A673 (cell line): Measurements from ENCODE around the gene HCFC2. TPM values are rescaled to one million over a fixed set of nuclear protein-coding genes. Genes with fewer than 3 reads are reported as not detected.

Experiments
- BruUV-seq: library from RNA; stranded (reverse); fragments of 400-500 nt; replicated peaks from 2 replicates; lab custom pipeline; 2021; lab: Mats Ljungman, UMichigan
- CTCF ChIA-PET: fragments of 300-600 bp; sonication (Branson Sonifier 250); formaldehyde crosslinking; loops from one replicate; lab custom pipeline; 2022; ENCODE audit warnings: antibody characterized with exemption; lab: Charles Lee
- POLR2A ChIA-PET: fragments of 300-600 bp; sonication (Branson Sonifier 250); formaldehyde crosslinking; loops from one replicate; lab custom pipeline; 2022; ENCODE audit warnings: antibody characterized with exemption; ENCODE audit not compliant: low non-redundant PET; lab: Charles Lee
- DNase-seq: peaks from one replicate; pipeline ENCODE4 v3.0.0-alpha.2; 2015; ENCODE audit warnings: low spot score
- H3K27ac ChIP-seq: fragments of 200-600 bp; sonication (generic); 2 replicates; pipeline ENCODE4 v1.5.1; 2016; ENCODE audit warnings: mixed run types, low read depth, mild to moderate bottlenecking, mixed read lengths, antibody characterized with exemption, low read length; ENCODE audit not compliant: poor library complexity, severe bottlenecking
- H3K27me3 ChIP-seq: fragments of 200-600 bp; sonication (generic); replicated peaks from 2 replicates; pipeline ENCODE4 v1.6.1; 2017; ENCODE audit warnings: mixed run types, low read depth, mild to moderate bottlenecking, mixed read lengths, antibody characterized with exemption, low read length; ENCODE audit not compliant: insufficient read depth, poor library complexity
- H3K36me3 ChIP-seq: fragments of 200-600 bp; sonication (generic); 2 replicates; pipeline ENCODE4 v1.6.1; 2016; ENCODE audit warnings: mixed run types, mild to moderate bottlenecking, mixed read lengths, antibody characterized with exemption, low read length; ENCODE audit not compliant: insufficient read depth, poor library complexity, severe bottlenecking
- H3K4me1 ChIP-seq: fragments of 200-600 bp; sonication (generic); 2 replicates; pipeline ENCODE4 v1.6.1; 2017; ENCODE audit warnings: mixed run types, mild to moderate bottlenecking, mixed read lengths, antibody characterized with exemption, low read length; ENCODE audit not compliant: insufficient read depth, poor library complexity, severe bottlenecking
- H3K4me3 ChIP-seq: fragments of 200-600 bp; sonication (generic); 2 replicates; pipeline ENCODE4 v1.5.1; 2016; ENCODE audit warnings: low read depth, mixed run types, mild to moderate bottlenecking, mixed read lengths, low read length; ENCODE audit not compliant: poor library complexity, severe bottlenecking
- H3K9me3 ChIP-seq: fragments of 200-600 bp; sonication (generic); 2 replicates; pipeline ENCODE4 v1.6.1; 2016; ENCODE audit warnings: mixed run types, low read depth, mild to moderate bottlenecking, mixed read lengths, antibody characterized with exemption, low read length; ENCODE audit not compliant: poor library complexity, severe bottlenecking
- CTCF ChIP-seq: fragments of 300-800, 200-600 bp; sonication (generic); conservative IDR thresholded peaks from 2 replicates; pipeline ENCODE4 v1.5.1; 2017; ENCODE audit warnings: low read depth, mild to moderate bottlenecking, antibody characterized with exemption, low read length, moderate library complexity, mixed read lengths
- EZH2 ChIP-seq: fragments of 200-600 bp; sonication (generic); IDR thresholded peaks from 2 replicates; pipeline ENCODE4 v1.6.1; 2017; ENCODE audit warnings: borderline replicate concordance, low read depth, mild to moderate bottlenecking, mixed read lengths, antibody characterized with exemption, low read length; ENCODE audit not compliant: poor library complexity, severe bottlenecking
- intact Hi-C: fragments of 100-400 bp; cut with micrococcal nuclease; formaldehyde crosslinking; loops from one replicate; pipeline ENCODE4 v1.10.0; 2022; ENCODE audit not compliant: unreplicated experiment
- total RNA-seq: library from RNA; stranded (reverse); gene quantifications from 2 replicates; pipeline ENCODE4 v1.2.3, GENCODE V29; 2021

The HCFC2 gene
- total RNA-seq, 1 experiment from 2014 or later = 8.5 TPM

- Histone ChIP-seq H3K9me3 (no peaks in the 10 kb centered on the region), H3K27ac (no peak overlapping the region), H3K4me1 (peaks cover under 1% of the 10 kb centered on the region), H3K4me3 (no peak overlapping the region), H3K36me3 (no peaks in the 10 kb centered on the region), H3K27me3 (no peaks in the 10 kb centered on the region)
- intact Hi-C loops = no loop called here
- no peak for TF ChIP-seq EZH2
- TF ChIP-seq CTCF = no peak
- CTCF ChIA-PET = no interaction called here
- no peak for DNase-seq
- POLR2A ChIA-PET = no interaction called here
- no TSS peak for BruUV-seq
Measured at GRCh38 chr12:104143918-104144317, 79.6 kb downstream of the HCFC2 start.

- Histone ChIP-seq H3K27me3 (no peaks in the 10 kb centered on the region), H3K36me3 (no peaks in the 10 kb centered on the region), H3K27ac (no peak overlapping the region), H3K4me3 (no peak overlapping the region), H3K9me3 (no peaks in the 10 kb centered on the region), H3K4me1 (no peaks in the 10 kb centered on the region)
- intact Hi-C loops = no loop called here
- CTCF ChIA-PET = no interaction called here
- BruUV-seq = no TSS peak
- TF ChIP-seq EZH2 = no peak
- TF ChIP-seq CTCF = no peak
- POLR2A ChIA-PET = no interaction called here
- DNase-seq = no peak
Measured at GRCh38 chr12:104147346-104147745, 83.0 kb downstream of the HCFC2 start.

- no peaks in the 10 kb centered on the region for H3K27me3 ChIP-seq
- DNase-seq = no peak
- H3K4me1 ChIP-seq = no peaks in the 10 kb centered on the region
- no peak overlapping the region for H3K27ac ChIP-seq
- no peaks in the 10 kb centered on the region for H3K9me3 ChIP-seq
- intact Hi-C loops = no loop called here
- CTCF ChIA-PET = no interaction called here
- POLR2A ChIA-PET = no interaction called here
- no peak for TF ChIP-seq CTCF
- H3K4me3 ChIP-seq = no peak overlapping the region
- H3K36me3 ChIP-seq = no peaks in the 10 kb centered on the region
- BruUV-seq = no TSS peak
Measured at GRCh38 chr12:104150416-104150815, 86.1 kb downstream of the HCFC2 start.
